Measurements from ENCODE around the gene CC2D1B. TPM values are rescaled to one million over a fixed set of nuclear protein-coding genes. Genes with fewer than 3 reads are reported as not detected.

Gene CC2D1B, protein sequence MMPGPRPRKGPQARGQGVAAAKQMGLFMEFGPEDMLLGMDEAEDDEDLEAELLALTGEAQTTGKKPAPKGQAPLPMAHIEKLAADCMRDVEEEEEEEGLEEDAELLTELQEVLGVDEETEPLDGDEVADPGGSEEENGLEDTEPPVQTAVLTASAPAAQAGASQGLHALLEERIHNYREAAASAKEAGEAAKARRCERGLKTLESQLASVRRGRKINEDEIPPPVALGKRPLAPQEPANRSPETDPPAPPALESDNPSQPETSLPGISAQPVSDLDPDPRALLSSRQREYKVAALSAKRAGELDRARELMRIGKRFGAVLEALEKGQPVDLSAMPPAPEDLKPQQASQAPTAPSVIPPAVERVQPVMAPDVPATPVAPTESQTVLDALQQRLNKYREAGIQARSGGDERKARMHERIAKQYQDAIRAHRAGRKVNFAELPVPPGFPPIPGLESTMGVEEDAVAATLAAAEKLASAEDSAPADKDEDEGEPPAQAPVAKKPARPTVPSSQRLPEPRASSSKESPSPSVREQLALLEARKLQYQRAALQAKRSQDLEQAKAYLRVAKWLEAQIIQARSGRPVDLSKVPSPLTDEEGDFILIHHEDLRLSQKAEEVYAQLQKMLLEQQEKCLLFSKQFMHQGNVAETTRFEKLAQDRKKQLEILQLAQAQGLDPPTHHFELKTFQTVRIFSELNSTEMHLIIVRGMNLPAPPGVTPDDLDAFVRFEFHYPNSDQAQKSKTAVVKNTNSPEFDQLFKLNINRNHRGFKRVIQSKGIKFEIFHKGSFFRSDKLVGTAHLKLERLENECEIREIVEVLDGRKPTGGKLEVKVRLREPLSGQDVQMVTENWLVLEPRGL
- 53.9 and 55.4 TPM in 2 replicates for total RNA-seq

GRCh38 chr1:52365746-52366516 is at the start of gene CC2D1B:
TSS of gene CC2D1B (minus strand) at chr1:52366205. CDS start at chr1:52364620, 1,585 bp downstream.
- TF ChIP-seq, protein P1, sequence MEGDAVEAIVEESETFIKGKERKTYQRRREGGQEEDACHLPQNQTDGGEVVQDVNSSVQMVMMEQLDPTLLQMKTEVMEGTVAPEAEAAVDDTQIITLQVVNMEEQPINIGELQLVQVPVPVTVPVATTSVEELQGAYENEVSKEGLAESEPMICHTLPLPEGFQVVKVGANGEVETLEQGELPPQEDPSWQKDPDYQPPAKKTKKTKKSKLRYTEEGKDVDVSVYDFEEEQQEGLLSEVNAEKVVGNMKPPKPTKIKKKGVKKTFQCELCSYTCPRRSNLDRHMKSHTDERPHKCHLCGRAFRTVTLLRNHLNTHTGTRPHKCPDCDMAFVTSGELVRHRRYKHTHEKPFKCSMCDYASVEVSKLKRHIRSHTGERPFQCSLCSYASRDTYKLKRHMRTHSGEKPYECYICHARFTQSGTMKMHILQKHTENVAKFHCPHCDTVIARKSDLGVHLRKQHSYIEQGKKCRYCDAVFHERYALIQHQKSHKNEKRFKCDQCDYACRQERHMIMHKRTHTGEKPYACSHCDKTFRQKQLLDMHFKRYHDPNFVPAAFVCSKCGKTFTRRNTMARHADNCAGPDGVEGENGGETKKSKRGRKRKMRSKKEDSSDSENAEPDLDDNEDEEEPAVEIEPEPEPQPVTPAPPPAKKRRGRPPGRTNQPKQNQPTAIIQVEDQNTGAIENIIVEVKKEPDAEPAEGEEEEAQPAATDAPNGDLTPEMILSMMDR (IDR thresholded peaks at IDR 0.05; ENCODE audit: insufficient read depth, low read length, poor library complexity, severe bottlenecking), result no peak
- Histone ChIP-seq H3K27me3 (ENCODE audit: control insufficient read depth, insufficient read depth, low read length) (no peaks in the 10 kb centered on the region), H3K4me3 (ENCODE audit: low read depth, low read length) (peak within 1 kb of the TSS; percentile 91), H3K36me3 (ENCODE audit: control insufficient read depth, insufficient read depth, low read length) (peaks cover 4% of the 10 kb centered on the region)
- peak; percentile 92 for DNase-seq (ENCODE audit: low read depth)

- H3K36me3 ChIP-seq (ENCODE audit: control insufficient read depth, insufficient read depth, low read length), result peaks cover 1% of the 10 kb centered on the region
- TF ChIP-seq, protein P1 (IDR thresholded peaks at IDR 0.05; ENCODE audit: insufficient read depth, low read length, poor library complexity, severe bottlenecking), result no peak
- no peak for DNase-seq (ENCODE audit: low read depth)
- H3K27me3 ChIP-seq (ENCODE audit: control insufficient read depth, insufficient read depth, low read length), result no peaks in the 10 kb centered on the region
- no peak overlapping the region for H3K4me3 ChIP-seq (ENCODE audit: low read depth, low read length)
Measured at GRCh38 chr1:52414942-52415341, 48.9 kb upstream of the CC2D1B start.

DNA sequence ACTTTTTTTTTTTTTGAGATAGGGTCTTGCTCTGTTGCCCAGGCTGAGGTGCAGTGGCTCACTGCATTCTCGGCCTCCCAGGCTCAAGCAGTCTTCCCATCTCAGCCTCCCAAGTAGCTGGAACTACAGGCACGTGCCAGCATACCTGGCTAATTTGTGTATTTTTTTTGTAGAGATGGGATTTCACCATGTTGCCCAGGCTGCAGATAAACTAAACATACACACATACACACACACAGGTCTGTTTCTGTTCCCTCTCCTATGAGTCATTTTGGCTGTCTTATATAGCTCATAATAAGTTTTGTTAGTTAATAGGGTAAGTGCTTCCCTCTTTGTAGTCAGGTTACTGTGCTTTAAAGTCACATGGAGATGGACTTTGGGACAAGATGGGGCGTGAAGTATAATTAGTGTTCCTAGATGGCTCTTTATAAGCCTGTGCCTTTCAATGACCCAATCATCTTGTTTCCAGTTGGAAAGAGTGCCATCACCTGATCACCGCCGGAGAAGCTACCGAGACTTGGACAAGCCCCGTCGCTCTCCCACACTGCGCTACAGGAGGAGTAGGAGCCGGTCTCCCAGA is 47.5 kb upstream of the CC2D1B start:
- H3K4me3 ChIP-seq (ENCODE audit: low read depth, low read length), result no peak overlapping the region
- no peak for DNase-seq (ENCODE audit: low read depth)
- TF ChIP-seq, protein P1 (IDR thresholded peaks at IDR 0.05; ENCODE audit: insufficient read depth, low read length, poor library complexity, severe bottlenecking), result no peak
- no peaks in the 10 kb centered on the region for H3K27me3 ChIP-seq (ENCODE audit: control insufficient read depth, insufficient read depth, low read length)
- peaks cover 1% of the 10 kb centered on the region for H3K36me3 ChIP-seq (ENCODE audit: control insufficient read depth, insufficient read depth, low read length)

- Histone ChIP-seq H3K27me3 (ENCODE audit: control insufficient read depth, insufficient read depth, low read length) (no peaks in the 10 kb centered on the region), H3K36me3 (ENCODE audit: control insufficient read depth, insufficient read depth, low read length) (no peaks in the 10 kb centered on the region), H3K4me3 (ENCODE audit: low read depth, low read length) (peak overlapping the region; percentile 76)
- TF ChIP-seq, protein P1 (IDR thresholded peaks at IDR 0.05; ENCODE audit: insufficient read depth, low read length, poor library complexity, severe bottlenecking), result no peak
- no peak for DNase-seq (ENCODE audit: low read depth)
Measured at GRCh38 chr1:52404975-52405338, 39.0 kb upstream of the CC2D1B start.

DNA sequence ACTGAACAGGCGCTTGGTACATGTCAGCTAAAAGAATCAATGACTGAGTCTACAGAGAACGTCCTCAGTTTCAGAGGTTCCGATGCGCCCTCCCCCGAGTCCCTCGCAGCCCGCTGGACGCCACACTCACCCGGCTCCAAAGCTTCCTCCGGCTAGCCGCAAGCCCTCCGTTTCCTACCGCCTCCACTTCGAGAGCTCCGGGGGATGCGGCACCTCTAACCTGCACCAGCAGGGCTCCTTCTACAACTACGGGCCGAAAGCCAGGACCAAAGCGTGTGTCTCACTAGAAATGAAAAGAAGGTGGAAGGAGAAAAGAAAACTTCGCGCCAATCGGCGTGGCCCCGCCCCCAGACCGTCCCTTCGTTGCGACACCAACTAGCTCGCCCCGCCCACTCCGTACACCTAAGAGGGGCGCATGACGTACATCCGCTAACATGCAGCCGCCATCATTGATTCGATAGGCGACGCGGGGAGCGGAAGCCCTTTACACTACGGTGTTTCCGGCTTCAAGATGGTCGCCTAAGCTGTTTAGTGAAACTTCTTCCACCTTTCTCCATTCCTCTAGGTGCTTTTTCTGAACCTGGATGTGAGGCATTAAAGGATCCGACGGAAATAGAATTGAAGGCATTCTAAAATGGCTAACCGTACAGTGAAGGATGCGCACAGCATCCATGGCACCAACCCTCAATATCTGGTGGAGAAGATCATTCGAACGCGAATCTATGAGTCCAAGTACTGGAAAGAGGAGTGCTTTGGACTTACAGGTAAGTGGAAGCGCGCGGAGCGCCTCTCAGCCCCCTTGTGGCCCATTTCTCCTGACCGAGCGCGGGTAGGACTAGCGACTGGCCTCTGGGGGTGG is 38.3 kb upstream of the CC2D1B start, which contains the start of the genes ORC1 and PRPF38A:
ORC1 (minus strand) TSS at position 308 of the 859 bp plus-strand sequence. CDS start 2,200 bp downstream, outside the sequence.
PRPF38A (plus strand) TSS at position 487 of the 859 bp plus-strand sequence; CDS start at position 635, 148 bp downstream.
- no peaks in the 10 kb centered on the region for H3K36me3 ChIP-seq (ENCODE audit: control insufficient read depth, insufficient read depth, low read length)
- TF ChIP-seq, protein P1 (IDR thresholded peaks at IDR 0.05; ENCODE audit: insufficient read depth, low read length, poor library complexity, severe bottlenecking), result peak; percentile 81
- peak within 1 kb of the TSS; percentile 76 for H3K4me3 ChIP-seq (ENCODE audit: low read depth, low read length)
- peak; percentile 88 for DNase-seq (ENCODE audit: low read depth)
- H3K27me3 ChIP-seq (ENCODE audit: control insufficient read depth, insufficient read depth, low read length), result no peaks in the 10 kb centered on the region

Data from kidney epithelial cell (primary cell).